HepG2 (cell line): Measurements from ENCODE around the gene DHX8. TPM values are rescaled to one million over a fixed set of nuclear protein-coding genes. Genes with fewer than 3 reads are reported as not detected.

Experiments used
- ATF7-NPFF ChIP-seq: sonication (generic); formaldehyde crosslinking; IDR thresholded peaks from 2 replicates; pipeline ENCODE4 v1.8.1; 2023; ENCODE audit warnings: mild to moderate bottlenecking, low read depth, missing genetic modification reagents, moderate library complexity
- BCL6 ChIP-seq: IDR thresholded peaks from 2 replicates; pipeline ENCODE4 v1.6.1; 2016; ENCODE audit warnings: missing genetic modification reagents, missing compliant biosample characterization
- CBX5 ChIP-seq: sonication (generic); formaldehyde crosslinking; IDR thresholded peaks from 2 replicates; pipeline ENCODE4 v1.4.0; 2020; ENCODE audit warnings: missing genetic modification reagents, borderline replicate concordance
- ELF1 ChIP-seq: sonication (generic); formaldehyde crosslinking; IDR thresholded peaks from 2 replicates; pipeline ENCODE4 v1.4.0; 2020; ENCODE audit warnings: missing genetic modification reagents
- ELF3 ChIP-seq: IDR thresholded peaks from 2 replicates; pipeline ENCODE4 v1.6.1; 2016; ENCODE audit warnings: missing genetic modification reagents, missing compliant biosample characterization
- FOXO1 ChIP-seq: sonication (generic); formaldehyde crosslinking; IDR thresholded peaks from 2 replicates; pipeline ENCODE4 v1.4.0; 2020; ENCODE audit warnings: missing genetic modification reagents
- HNF1A ChIP-seq, 2 experiments: sonication (generic) in 1 of 2; formaldehyde crosslinking in 1 of 2; IDR thresholded peaks; 2 replicates each; pipeline versions ENCODE4 v1.4.0 to v1.6.1; 2016 to 2020; ENCODE audit warnings: borderline replicate concordance in 1 of 2, low read depth in 1 of 2, mild to moderate bottlenecking in 1 of 2, missing genetic modification reagents in 1 of 2
- MTF1 ChIP-seq: sonication (generic); formaldehyde crosslinking; IDR thresholded peaks from 2 replicates; pipeline ENCODE4 v1.5.0; 2020; ENCODE audit warnings: missing genetic modification reagents
- RXRB ChIP-seq: IDR thresholded peaks from 2 replicates; pipeline ENCODE4 v1.6.1; 2016; ENCODE audit warnings: borderline replicate concordance, missing genetic modification reagents, missing compliant biosample characterization
- SAFB2 ChIP-seq: sonication (generic); formaldehyde crosslinking; IDR thresholded peaks from 2 replicates; pipeline ENCODE4 v1.5.1; 2020; ENCODE audit warnings: missing genetic modification reagents, low read depth, mild to moderate bottlenecking, borderline replicate concordance
- SIN3A ChIP-seq: IDR thresholded peaks from 2 replicates; pipeline ENCODE4 v1.6.1; 2011; ENCODE audit warnings: low read depth, mild to moderate bottlenecking, control low read depth, low read length, borderline replicate concordance
- SIX1 ChIP-seq: sonication (generic); formaldehyde crosslinking; IDR thresholded peaks from 2 replicates; pipeline ENCODE4 v1.4.0; 2020; ENCODE audit warnings: missing genetic modification reagents, borderline replicate concordance
- SMARCE1 ChIP-seq: fragments of 450-650 bp; IDR thresholded peaks from 2 replicates; pipeline ENCODE4 v1.6.1; 2017; ENCODE audit warnings: borderline replicate concordance
- STAG1 ChIP-seq: sonication (generic); formaldehyde crosslinking; IDR thresholded peaks from 2 replicates; pipeline ENCODE4 v1.4.0; 2020; ENCODE audit warnings: missing genetic modification reagents
- TBX2 ChIP-seq: sonication (generic); formaldehyde crosslinking; IDR thresholded peaks from 2 replicates; pipeline ENCODE4 v1.5.0; 2020; ENCODE audit warnings: missing genetic modification reagents, mild to moderate bottlenecking, borderline replicate concordance
- TEAD3 ChIP-seq: optimal IDR thresholded peaks from 2 replicates; pipeline ENCODE3; 2016; ENCODE audit warnings: borderline replicate concordance
- ZC3H4 ChIP-seq: sonication (generic); formaldehyde crosslinking; IDR thresholded peaks from 2 replicates; pipeline ENCODE4 v1.4.0; 2020; ENCODE audit warnings: missing genetic modification reagents, borderline replicate concordance
- ZFP82 ChIP-seq: sonication (generic); formaldehyde crosslinking; IDR thresholded peaks from 2 replicates; pipeline ENCODE4 v1.5.1; 2020; ENCODE audit warnings: mild to moderate bottlenecking, missing genetic modification reagents, borderline replicate concordance
- ZNF441 ChIP-seq: sonication (generic); formaldehyde crosslinking; IDR thresholded peaks from 2 replicates; pipeline ENCODE4 v1.7.0; 2021; ENCODE audit warnings: missing genetic modification reagents, borderline replicate concordance
- ZNF792 ChIP-seq: IDR thresholded peaks from 2 replicates; pipeline ENCODE4 v1.6.1; 2016
- ZNF878 ChIP-seq: sonication (generic); formaldehyde crosslinking; IDR thresholded peaks from 2 replicates; pipeline ENCODE4 v1.8.1; 2023; ENCODE audit warnings: mild to moderate bottlenecking, missing genetic modification reagents, moderate library complexity
- polyA plus RNA-seq, 8 experiments: library from polyadenylated mRNA; depleted of rRNA in 3 of 8; stranded (reverse) in 7 of 8; unstranded in 1 of 8; fragments of >200 nt; fragmentation: Illumina TruSeq in 4 of 8; extraction: Trizol in 4 of 8; gene quantifications; 2 replicates each; pipeline versions ENCODE4 v1.2.1 to v1.2.3, GENCODE V29; 2011 to 2016; ENCODE audit warnings: low read depth in 4 of 8, missing spikeins in 1 of 8, mixed read lengths in 1 of 8; ENCODE audit not compliant: insufficient read depth in 1 of 8
- total RNA-seq, 5 experiments: library from RNA; depleted of rRNA; stranded (reverse); fragments of >200 nt; fragmentation: Illumina TruSeq; extraction: Trizol; gene quantifications; 2 replicates each; pipeline ENCODE4 v1.2.3, GENCODE V29; 2016; ENCODE audit warnings: low read depth in 1 of 5
- TF ChIP-seq, protein P1 (sequence below): IDR thresholded peaks from 2 replicates; pipeline ENCODE4 v1.6.1; 2016; ENCODE audit warnings: low read depth, missing genetic modification reagents, missing compliant biosample characterization

DHX8 gene
- total and polyA plus RNA-seq, 2 of the 13 experiments (the other 11 are each of a cell fraction or from before 2014, with no cell fraction given) = 24.8 to 48.9 TPM

DNA sequence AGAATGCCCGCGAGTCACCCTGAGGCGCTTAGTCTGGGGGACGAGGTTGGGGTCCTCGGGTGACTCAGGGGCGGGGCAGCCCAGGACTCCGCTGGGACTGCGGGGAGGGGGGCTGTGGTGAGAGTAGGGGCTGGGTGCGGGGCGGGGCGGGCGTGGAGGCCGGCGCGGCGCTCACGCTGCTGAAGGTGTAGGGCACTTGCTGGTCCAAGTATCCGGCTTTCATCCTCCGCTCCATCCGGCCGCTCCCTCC lies 61.5 kb downstream of the DHX8 start (continued):
- no peak for TF ChIP-seq HNF1A (IDR thresholded peaks at IDR 0.05; ENCODE audit: low read depth)
- TF ChIP-seq HNF1A (CRISPR knock-in tag; IDR thresholded peaks at IDR 0.05; ENCODE audit: borderline replicate concordance) = peak; percentile 62; the same call in 1 of the 2 replicates
- 0 out of 2 replicates have a peak, but pooled peaks have one; percentile 0 for TF ChIP-seq MTF1 (CRISPR knock-in tag)
- 0 out of 2 replicates have a peak, but pooled peaks have one; percentile 59 for TF ChIP-seq SIX1 (CRISPR knock-in tag)
- TF ChIP-seq STAG1 = peak; percentile 20; the same call in 1 of the 2 replicates
- peak; percentile 73 for TF ChIP-seq TEAD3 (CRISPR knock-in tag)
- 0 out of 2 replicates have a peak, but pooled peaks have one; percentile 20 for TF ChIP-seq SAFB2
- TF ChIP-seq ELF1 (CRISPR knock-in tag) = 0 out of 2 replicates have a peak, but pooled peaks have one; percentile 53
- TF ChIP-seq TBX2 (CRISPR knock-in tag) = peak; percentile 77
- TF ChIP-seq BCL6 (CRISPR knock-in tag) = peak; percentile 85; the same call in 1 of the 2 replicates
- TF ChIP-seq, protein P1, sequence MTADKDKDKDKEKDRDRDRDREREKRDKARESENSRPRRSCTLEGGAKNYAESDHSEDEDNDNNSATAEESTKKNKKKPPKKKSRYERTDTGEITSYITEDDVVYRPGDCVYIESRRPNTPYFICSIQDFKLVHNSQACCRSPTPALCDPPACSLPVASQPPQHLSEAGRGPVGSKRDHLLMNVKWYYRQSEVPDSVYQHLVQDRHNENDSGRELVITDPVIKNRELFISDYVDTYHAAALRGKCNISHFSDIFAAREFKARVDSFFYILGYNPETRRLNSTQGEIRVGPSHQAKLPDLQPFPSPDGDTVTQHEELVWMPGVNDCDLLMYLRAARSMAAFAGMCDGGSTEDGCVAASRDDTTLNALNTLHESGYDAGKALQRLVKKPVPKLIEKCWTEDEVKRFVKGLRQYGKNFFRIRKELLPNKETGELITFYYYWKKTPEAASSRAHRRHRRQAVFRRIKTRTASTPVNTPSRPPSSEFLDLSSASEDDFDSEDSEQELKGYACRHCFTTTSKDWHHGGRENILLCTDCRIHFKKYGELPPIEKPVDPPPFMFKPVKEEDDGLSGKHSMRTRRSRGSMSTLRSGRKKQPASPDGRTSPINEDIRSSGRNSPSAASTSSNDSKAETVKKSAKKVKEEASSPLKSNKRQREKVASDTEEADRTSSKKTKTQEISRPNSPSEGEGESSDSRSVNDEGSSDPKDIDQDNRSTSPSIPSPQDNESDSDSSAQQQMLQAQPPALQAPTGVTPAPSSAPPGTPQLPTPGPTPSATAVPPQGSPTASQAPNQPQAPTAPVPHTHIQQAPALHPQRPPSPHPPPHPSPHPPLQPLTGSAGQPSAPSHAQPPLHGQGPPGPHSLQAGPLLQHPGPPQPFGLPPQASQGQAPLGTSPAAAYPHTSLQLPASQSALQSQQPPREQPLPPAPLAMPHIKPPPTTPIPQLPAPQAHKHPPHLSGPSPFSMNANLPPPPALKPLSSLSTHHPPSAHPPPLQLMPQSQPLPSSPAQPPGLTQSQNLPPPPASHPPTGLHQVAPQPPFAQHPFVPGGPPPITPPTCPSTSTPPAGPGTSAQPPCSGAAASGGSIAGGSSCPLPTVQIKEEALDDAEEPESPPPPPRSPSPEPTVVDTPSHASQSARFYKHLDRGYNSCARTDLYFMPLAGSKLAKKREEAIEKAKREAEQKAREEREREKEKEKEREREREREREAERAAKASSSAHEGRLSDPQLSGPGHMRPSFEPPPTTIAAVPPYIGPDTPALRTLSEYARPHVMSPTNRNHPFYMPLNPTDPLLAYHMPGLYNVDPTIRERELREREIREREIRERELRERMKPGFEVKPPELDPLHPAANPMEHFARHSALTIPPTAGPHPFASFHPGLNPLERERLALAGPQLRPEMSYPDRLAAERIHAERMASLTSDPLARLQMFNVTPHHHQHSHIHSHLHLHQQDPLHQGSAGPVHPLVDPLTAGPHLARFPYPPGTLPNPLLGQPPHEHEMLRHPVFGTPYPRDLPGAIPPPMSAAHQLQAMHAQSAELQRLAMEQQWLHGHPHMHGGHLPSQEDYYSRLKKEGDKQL (CRISPR knock-in tag) = 0 out of 2 replicates have a peak, but pooled peaks have one; percentile 61
- 0 out of 2 replicates have a peak, but pooled peaks have one; percentile 64 for TF ChIP-seq SIN3A
- 0 out of 2 replicates have a peak, but pooled peaks have one; percentile 17 for TF ChIP-seq ATF7-NPFF (CRISPR knock-in tag)
- peak; percentile 83; the same call in 1 of the 2 replicates for TF ChIP-seq FOXO1 (CRISPR knock-in tag)
- TF ChIP-seq CBX5 (CRISPR knock-in tag) = peak; percentile 80; the same call in 1 of the 2 replicates
- TF ChIP-seq ZNF878 (CRISPR knock-in tag) = 0 out of 2 replicates have a peak, but pooled peaks have one; percentile 50
- TF ChIP-seq ZNF792 (CRISPR knock-in tag) = peak; percentile 52; the same call in 1 of the 2 replicates
- TF ChIP-seq ZC3H4 (CRISPR knock-in tag) = peak; percentile 98; the same call in 1 of the 2 replicates
- TF ChIP-seq SMARCE1 = no peak
- 0 out of 2 replicates have a peak, but pooled peaks have one; percentile 90 for TF ChIP-seq ZFP82 (CRISPR knock-in tag)
- TF ChIP-seq ZNF441 (CRISPR knock-in tag) = 0 out of 2 replicates have a peak, but pooled peaks have one; percentile 14
- TF ChIP-seq ELF3 (CRISPR knock-in tag) = peak; percentile 75
- TF ChIP-seq RXRB = peak; percentile 92; the same call in 1 of the 2 replicates
